NCI-H1436 (cell line): Measurements from ENCODE around the gene PARPBP.
"Not testable (repeated sequence)": the region's sequence is repeated elsewhere in the genome, so short reads cannot be mapped to it uniquely, and the experiment has no call there.

ENCODE experiments used
- DNase-seq: peaks from one replicate; lab custom pipeline; 2025; lab: John Stamatoyannopoulos, UW

PARPBP gene

DNA sequence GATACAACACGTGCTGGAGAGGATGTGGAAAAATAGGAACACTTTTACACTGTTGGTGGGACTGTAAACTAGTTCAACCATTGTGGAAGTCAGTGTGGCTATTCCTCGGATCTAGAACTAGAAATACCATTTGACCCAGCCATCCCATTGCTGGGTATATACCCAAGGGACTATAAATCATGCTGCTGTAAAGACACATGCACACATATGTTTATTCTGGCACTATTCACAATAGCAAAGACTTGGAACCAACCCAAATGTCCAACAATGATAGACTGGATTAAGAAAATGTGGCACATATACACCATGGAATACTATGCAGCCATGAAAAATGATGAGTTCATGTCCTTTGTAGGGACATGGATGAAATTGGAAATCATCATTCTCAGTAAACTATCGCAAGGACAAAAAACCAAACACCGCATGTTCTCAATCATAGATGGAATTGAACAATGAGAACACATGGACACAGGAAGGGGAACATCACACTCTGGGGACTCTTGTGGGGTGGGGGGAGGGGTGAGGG lies 27.1 kb downstream of the PARPBP start:
- DNase-seq: not testable (repeated sequence)

DNA sequence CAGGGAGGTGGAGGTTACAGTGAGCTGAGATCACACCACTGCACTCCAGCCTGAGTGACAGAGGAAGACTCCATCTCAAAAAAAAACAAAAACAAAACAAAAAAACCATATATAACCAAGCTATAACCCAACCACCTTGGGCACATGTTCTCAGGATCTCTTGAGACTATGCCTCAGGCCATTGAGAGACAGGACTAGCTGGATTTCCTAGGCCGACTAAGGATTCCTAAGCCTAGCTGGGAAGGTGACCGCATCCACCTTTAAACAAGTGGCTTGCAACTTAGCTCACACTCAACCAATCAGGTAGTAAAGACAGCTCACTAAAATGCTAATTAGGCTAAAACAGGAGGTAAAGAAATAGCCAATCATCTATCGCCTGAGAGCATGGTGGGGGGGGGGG lies 35.2 kb downstream of the PARPBP start:
- DNase-seq: not testable (repeated sequence)

DNA sequence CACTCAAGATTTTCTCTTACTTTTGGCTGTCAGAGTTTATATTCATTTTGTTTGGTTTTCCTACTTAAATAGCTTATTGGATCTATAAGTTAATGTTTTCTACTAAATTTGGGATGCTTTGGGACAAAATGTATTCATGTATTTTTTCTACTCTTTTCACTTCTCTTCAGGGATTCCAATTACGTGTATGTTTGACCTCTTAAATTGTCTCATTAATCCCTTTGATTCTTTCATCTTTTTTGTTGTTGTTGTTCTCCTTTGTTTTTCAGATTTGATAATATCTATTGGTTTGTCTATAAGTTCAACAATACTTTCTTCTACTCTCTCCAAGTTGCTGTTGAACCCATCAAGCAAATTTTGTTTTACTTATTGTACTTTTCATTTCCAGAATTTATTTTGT lies 43.4 kb downstream of the PARPBP start:
- DNase-seq: no peak

DNA sequence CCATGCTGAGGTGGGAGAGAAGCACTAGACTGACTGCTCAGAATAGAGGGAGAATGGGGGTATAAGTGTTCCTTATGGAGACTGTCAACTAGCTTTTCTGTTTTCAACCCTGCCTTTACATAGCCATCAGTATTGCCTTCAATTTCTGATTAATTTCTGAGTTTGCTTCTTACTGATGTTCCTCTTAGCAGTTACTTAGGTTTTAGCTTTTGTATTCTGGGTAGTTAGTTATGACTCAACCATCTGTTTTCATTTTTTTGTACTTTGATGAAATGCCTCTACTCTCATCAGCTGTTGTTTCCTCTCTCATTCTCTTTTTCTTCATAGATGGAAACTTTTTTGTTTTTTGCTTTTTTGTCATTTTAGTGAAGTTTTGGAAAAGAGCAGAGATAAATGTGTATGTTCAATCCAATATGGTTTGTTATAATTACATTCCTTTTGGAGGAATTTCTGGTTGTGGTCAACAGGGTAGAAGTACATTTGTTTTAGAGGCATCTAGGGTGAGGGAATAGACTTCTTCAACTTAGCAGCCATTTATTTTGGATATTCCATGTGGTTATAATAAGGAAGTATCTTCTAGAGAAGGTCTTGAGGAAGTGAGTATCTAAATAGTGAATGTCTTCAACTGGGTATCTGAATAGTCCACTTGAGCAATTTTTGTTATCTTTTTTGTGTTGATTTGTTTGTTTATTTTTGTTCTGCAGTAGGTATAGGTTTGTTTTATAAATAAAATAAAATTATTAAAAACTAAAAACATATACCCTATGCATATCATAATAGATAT lies 48.0 kb downstream of the PARPBP start:
- DNase-seq: no peak

DNA sequence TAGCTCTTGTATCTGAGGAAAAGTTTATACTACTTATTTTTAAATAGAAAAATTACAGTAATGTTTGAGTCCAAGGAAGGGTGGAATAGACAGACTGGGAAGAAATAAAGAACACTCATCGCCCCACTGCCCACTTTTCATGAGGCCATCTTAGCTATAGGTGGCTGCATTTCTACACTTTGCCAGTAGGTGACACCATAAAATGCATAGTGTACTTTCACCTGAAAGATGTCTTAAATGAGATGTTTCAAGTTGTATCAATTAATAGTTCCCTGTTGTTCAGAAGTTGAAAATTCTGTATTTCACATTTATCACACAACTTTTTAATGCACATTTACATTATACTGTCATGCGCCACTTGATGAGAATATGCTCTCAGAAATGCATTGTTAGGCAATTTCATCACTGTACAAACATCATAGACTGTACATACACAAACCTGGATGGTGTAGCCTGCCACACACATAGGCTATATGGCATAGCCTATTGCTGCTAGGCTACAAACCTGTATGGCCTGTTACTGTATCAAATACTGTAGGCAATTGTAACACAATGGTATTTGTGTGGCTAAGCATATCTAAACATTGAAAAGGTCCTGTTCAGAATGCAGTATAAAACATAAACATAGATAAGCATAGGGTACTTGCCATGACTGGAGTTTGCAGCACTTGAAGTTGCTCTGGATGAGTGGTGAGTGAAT lies 50.1 kb downstream of the PARPBP start:
- DNase-seq: no peak

DNA sequence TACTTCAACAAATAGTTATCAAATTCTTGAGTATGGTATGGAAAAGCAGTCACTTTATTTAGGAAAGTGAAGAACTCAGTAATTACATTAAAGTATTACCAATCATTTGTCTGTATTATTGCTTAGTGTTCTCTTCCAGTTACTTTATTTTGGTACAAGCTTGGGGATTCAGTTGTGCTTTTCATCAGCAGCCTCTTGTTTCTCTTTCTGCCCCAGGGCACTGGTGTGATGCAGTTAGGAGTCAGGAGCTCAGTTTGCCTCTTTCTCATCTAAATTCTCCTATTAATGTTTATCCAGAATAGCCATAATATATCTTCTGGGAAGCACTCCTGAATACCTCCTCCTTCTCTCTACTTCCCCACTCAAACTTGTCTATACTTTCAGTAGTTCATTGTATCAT lies 52.0 kb downstream of the PARPBP start:
- no peak for DNase-seq

DNA sequence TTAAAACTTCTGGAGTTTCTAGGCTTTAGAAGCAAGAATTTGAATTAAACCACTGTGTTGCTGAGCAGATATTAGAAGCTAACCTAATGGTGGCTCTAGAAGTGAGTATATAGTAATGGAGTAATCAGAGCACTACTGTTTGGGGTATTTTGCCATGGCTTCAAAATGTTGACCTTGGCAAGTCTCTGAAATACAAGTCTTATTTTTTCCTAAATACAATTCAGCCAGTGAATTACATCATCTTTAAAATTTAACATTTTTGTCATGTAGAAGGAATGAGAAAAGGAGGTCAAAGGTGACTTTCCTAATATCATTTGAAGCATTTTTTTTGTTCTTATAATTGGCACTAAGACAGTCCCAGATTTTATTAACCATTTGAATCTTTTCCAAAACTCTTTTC lies 52.5 kb downstream of the PARPBP start:
- DNase-seq: no peak

DNA sequence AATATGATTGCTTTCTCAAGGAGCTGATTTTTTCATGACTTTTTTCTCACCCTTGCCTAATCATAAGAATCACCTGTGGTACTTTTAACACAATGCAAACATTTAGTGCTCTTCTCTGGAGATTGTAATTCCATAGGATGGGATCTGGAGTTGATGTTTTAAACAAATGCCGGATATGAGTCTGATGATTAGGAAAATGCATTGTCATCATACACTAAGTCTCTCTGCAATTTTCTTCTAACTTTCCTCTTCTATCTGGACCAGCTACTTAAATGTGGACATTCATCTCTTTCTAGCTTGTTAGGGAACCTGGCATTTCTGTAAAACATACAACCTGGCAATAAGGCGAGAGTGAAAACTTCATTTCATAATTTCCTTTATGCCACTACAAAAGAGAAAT lies 54.1 kb downstream of the PARPBP start:
- no peak for DNase-seq

DNA sequence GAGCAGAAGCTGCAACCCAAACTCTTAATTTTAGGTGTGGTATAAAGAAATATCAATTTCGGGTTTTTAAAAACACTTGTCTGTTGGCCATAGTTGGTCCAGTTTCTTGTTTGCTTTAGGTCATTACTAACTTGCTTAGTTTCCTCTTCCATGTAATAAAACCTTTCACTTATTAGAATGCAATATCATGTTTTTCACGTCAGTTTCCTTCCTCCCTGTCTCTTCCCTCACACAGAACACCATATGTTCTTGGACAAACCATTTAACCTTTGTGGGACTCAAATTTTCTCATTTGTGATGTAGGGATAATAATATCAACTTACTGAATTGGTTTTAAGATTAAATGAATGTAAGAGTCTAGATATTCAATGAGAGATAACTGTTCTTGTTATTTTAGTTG lies 54.8 kb downstream of the PARPBP start:
- no peak for DNase-seq

DNA sequence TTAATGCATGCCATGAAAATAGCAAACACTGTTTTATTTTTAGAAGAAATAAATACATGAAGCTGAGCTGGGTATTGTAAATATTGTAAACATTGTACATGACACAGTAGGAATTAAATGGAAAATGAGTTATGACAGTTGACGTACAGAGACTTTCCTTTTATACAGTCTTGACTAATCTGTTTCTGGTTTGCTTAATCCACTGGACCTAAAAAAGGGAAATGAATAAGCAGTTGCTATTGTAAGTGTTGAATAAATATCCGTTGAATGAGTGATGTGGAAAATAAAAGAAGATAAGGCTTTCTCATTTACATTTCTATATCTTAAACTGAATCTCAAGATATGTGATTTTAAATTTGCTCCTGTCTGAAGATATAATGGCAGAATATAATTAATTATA lies 62.7 kb downstream of the PARPBP start:
- no peak for DNase-seq

DNA sequence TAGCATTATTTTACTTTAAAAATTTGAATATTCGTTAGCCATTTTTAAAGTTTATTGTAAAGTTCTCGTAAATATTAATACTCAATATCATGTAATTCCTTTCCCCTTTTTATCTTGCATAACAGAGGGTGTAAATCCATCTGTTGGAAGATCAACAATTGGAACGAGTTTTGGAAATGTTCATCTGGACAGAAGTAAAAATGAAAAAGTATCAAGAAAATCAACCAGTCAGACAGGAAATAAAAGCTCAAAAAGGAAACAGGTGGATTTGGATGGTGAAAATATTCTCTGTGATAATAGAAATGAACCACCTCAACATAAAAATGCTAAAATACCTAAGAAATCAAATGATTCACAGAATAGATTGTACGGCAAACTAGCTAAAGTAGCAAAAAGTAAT lies 75.8 kb downstream of the PARPBP start:
- no peak for DNase-seq

DNA sequence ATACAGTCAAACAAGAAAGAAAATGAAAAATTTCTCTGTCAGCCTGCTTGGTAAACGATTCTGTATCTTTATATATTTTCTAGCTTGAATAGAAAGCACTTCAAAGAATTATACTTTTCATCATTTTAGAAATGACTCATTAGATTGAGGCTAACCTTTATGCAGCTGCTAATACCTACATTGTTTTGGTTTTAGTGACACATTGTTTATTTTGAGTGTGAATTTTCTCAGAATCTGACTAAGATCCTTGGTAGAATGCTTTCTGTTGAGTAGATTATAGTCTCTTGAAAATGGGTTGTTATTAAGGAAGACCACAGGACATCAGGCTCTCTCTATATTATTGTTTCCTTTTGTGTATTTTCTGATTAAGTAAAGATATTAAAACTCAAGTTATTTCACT lies 77.8 kb downstream of the PARPBP start, which contains the start of gene PMCH:
Gene PMCH (minus strand): TSS at position 45 of the 400 bp plus-strand sequence. CDS start 63 bp downstream, outside the sequence.
- DNase-seq: no peak

DNA sequence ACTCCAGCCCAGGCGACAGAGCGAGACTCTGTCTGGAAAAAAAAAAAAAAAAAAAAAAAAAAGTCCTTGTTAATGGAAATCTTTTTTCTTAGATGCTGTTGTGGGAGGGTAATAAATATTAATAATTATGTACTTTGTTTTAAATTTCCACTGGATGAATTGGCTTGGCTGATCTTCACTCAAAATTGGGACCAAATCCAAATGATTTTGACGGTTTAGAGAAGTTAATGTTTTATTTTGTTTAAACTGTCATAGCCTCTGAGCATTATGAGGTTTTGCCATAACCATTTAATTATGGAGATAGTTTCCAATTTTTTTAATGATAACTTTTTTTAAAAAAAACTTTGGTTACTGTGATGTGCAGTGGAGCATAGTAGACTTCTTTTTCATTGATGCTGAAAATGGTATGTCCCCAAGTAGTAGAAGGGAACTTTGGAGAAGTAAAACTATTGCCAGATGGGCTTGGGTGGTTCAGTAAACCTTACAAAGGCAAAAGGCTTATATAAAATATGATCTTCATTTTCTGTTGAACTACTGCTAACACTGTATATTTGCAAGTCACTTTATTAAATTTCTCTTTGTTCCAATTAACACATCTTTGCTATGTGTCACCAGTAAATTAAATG lies 81.6 kb downstream of the PARPBP start:
- no peak for DNase-seq

DNA sequence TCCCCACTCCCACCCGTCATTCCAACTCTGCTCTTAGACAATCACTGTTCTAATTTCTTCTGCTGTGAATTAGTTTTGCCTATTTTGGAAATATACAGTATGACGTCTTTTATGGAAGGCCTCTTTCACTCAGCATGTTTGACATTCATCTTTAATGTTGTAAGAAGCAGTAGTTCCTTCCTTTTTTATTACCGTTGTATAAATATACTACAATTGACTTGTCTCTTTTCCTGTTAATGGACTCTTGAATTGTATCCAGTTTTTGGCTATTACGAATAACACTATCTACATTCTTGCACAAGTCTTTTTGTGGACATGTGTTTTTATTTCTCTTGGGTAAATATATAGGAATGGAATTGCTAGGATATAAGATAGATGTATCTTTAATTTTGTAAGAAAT lies 82.6 kb downstream of the PARPBP start:
- no peak for DNase-seq

DNA sequence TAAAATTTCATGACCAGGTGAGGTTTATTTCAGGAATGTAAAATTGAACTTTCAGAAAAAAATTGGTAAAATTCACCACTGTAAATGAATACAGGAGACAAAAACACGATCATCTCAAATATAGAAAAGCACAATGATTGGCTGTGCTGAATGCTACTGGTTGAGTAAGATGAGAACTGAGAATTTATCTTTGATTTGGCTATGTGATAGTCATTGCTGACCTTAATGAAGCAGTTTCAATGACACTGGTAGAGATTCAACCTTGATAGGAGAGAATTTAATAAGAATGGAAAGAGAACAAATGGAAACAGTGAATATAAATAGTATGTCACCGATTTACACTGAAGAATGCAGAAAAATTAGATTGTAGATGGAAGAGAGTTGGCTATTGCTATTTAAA lies 84.0 kb downstream of the PARPBP start:
- no peak for DNase-seq

DNA sequence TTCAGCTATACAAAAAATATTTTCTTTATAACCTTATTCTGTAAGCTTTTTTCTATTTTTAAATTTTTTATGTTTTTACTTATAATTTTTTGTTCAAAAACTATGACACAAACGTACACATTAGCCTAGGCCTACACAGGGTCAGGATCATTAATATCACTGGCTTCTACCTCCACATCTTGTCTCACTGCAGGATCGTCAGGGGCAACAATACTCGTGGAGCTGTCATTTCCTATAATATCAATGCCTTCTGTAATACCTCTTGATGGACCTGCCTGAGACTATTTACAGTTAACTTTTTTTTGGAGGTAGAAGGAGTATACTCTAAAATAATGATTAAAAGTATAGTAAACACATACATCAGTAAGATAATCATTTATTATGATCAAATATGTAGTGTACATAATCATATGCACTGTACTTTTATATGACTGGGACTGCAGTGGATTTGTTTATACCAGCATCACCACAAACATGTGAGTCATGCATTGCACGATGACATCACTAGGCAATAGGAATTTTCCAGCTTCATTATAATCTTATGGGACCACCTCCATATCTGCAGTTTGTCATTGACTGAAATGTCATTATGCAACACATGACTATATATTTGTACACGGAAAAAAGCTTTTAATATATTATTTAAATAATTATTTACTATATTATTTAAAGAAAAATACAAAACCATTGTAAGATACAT lies 96.2 kb downstream of the PARPBP start:
- no peak for DNase-seq

DNA sequence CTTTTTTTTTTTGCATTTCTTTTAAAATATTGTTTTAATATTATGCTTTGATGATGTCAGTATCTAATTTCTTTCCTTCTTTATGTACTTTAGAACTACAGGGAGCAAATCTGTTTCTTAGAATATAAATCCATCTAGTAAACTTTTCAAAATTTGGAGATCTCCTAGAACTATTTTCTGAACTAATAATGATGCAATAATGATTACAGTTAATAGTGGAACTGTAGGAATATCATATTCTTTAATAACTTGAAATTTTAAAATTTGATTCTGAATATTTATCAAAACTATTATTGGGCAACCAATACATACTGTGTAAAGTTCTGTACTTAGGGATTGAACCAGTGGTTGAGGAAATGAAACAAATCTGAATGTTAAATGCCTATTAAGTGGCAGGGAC lies 100.8 kb downstream of the PARPBP start:
- DNase-seq: no peak

DNA sequence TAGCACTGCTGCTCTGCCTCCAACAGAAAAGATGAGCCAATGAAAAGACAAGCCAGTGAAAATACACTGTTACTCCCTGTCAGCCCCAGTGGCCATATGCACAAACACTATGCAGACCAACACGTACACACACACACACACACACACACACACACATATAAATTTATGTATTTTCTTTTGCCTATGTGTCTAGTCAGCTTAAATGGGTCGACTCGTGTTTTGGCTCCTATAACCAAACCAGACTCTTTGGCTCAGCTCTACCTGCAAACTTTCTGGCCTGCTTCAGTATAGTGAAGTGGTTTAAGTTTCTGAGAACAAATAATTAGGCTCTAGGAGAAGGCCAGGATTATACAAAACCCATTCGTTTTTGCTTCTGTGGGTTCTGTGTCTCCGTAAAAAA lies 108.0 kb downstream of the PARPBP start:
- DNase-seq: no peak

DNA sequence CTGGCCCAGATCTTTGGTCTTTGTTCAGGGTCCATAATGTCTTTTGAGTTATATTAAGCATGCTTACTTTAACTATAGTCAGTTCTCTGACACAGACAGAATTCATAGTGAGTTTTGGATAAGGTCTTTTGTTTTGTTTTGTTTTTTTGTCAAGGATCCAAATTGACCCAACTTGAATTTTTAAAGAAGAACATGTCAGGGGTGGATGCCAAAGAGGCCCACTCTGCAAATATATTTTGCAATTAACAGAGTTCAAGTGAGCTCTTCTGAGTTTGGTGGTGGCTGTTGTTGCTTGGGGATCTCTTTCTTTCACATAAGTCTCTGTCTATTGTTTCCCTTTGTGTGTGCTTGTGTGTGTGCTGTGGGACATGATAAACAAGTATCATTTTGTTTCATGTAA lies 112.1 kb downstream of the PARPBP start:
- DNase-seq: no peak

DNA sequence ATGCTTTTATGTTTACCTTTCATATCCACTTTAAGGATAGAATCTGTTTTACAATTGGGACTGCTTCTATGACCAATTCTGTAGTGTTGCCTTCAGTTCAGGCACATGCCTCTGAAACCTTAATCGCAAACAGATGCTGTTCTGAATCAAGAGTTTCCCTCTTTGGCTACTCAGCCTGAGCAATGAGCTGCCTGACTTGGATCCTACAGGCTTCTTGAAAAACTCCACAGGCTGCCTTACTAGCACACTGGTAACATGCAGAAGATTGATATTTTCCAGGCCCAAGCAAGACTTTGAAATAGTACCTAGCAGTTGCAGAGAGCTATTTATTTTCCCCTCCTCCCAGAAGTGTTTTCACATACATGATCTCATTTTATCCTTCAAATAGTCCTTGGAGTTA lies 112.5 kb downstream of the PARPBP start:
- DNase-seq: no peak

DNA sequence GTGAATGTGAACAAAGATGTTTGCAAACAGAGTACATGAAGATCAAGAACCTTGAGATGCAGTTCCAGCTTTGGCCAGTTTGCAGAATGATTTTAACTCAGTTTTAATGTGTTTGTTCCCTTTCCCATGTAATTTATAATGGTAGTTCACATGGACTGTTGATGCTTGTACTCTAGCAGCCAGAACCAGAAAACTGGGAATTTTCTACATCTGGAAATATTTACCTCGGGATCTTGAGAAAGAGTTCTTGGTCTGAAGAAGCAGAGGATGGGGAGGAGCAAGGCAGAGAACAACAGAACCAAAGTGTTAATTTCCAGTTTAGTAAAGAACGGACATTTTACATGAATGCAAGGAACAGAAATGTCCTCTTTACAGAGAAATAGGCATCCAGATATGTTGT lies 114.6 kb downstream of the PARPBP start:
- DNase-seq: no peak

DNA sequence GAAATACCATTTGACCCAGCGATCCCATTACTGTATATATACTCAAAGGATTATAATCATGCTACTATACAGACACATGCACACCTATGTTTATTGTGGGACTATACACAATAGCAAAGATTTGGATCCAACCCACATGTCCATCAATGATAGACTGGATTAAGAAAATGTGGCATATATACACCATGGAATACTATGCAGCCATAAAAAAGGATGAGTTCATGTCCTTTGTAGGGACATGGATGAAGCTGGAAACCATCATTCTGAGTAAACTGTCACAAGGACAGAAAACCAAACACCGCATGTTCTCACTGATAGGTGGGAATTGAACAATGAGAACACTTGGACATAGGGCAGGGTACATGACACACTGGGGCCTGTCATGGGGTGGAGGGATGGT lies 120.9 kb downstream of the PARPBP start:
- not testable (repeated sequence) for DNase-seq
